ENCODE measurements around the gene RNF183. TPM values are rescaled to one million over a fixed set of nuclear protein-coding genes. Genes with fewer than 3 reads are reported as not detected.

The RNF183 gene
- polyA plus RNA-seq, 3 donors = not detected

DNA sequence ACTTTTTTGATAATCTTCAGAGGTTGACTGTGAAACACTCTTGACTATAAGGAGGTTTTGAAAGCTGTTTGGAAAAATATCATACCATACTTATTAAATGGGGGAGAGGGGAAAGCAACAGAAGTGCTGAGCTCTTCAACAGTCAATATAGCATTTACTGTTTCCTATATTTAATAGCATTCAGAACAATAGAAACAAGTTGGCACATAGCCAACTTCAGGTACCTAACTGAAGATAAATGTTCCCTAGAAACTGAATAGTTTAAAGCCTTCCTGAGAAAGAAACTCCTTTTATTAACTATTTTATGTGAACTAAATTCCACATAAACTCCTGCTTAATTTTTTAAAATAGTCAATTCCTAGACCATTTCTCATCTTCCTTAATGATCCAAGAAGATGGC, 55.5 kb downstream of the RNF183 start:
- peaks cover 0 to 2% of the 10 kb centered on the region in 2 donors for H3K36me3 ChIP-seq (replicated peaks in 1 of 2; ENCODE audit: control insufficient read depth in 1 of 2, insufficient read depth in 2 of 2, low read length in 2 of 2)
- no peak overlapping the region for H3K4me2 ChIP-seq (replicated peaks; ENCODE audit: extremely low read depth, low read length, poor library complexity, severe bottlenecking)
- H3K27ac Mint-ChIP-seq = no peak overlapping the region
- H3K4me1 ChIP-seq (ENCODE audit: control insufficient read depth in 1 of 2, insufficient read depth in 2 of 2, low read length in 2 of 2) = peaks cover 0 to 8% of the 10 kb centered on the region in 2 donors
- TF ChIP-seq, protein P1, sequence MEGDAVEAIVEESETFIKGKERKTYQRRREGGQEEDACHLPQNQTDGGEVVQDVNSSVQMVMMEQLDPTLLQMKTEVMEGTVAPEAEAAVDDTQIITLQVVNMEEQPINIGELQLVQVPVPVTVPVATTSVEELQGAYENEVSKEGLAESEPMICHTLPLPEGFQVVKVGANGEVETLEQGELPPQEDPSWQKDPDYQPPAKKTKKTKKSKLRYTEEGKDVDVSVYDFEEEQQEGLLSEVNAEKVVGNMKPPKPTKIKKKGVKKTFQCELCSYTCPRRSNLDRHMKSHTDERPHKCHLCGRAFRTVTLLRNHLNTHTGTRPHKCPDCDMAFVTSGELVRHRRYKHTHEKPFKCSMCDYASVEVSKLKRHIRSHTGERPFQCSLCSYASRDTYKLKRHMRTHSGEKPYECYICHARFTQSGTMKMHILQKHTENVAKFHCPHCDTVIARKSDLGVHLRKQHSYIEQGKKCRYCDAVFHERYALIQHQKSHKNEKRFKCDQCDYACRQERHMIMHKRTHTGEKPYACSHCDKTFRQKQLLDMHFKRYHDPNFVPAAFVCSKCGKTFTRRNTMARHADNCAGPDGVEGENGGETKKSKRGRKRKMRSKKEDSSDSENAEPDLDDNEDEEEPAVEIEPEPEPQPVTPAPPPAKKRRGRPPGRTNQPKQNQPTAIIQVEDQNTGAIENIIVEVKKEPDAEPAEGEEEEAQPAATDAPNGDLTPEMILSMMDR (IDR thresholded peaks at IDR 0.05) = no peak
- H3K9me3 Mint-ChIP-seq = peaks cover 0 to 8% (median 0%) of the 10 kb centered on the region in 7 donors
- peaks cover 8% of the 10 kb centered on the region for H3K79me2 ChIP-seq (ENCODE audit: insufficient read depth, low read length)
- H4K20me1 ChIP-seq (ENCODE audit: insufficient read depth, low read length) = peaks cover 25% of the 10 kb centered on the region
- H3K4me3 Mint-ChIP-seq = no peak overlapping the region
- H2AFZ ChIP-seq (ENCODE audit: insufficient read depth, low read depth, low read length, poor library complexity, severe bottlenecking) = no peak overlapping the region
- H3K9me3 ChIP-seq (replicated peaks in 1 of 2; ENCODE audit: control insufficient read depth in 1 of 2, insufficient read depth in 1 of 2, low read length in 2 of 2) = peaks cover 0 to 6% of the 10 kb centered on the region in 2 donors
- H3K27me3 ChIP-seq (ENCODE audit: control insufficient read depth in 2 of 2, insufficient read depth in 2 of 2, low read length in 2 of 2) = no peaks in the 10 kb centered on the region
- intact Hi-C loops (cut with micrococcal nuclease) = no loop called here
- peaks cover 8% of the 10 kb centered on the region for H3K4me1 Mint-ChIP-seq
- H3K9ac ChIP-seq (ENCODE audit: insufficient read depth, low read length, poor library complexity, severe bottlenecking) = no peak overlapping the region
- H3K27me3 Mint-ChIP-seq (ENCODE audit: low read depth in 3 of 3) = no peaks in the 10 kb centered on the region
- peaks cover 7 to 22% of the 10 kb centered on the region in 2 donors for H3K36me3 Mint-ChIP-seq
- H3K4me3 ChIP-seq (replicated peaks in 1 of 3; ENCODE audit: low read depth in 2 of 3, low read length in 3 of 3) = no peak overlapping the region
- H3K27ac ChIP-seq (ENCODE audit: low read depth in 1 of 2, low read length in 2 of 2) = no peak overlapping the region
- no peak for DNase-seq

Other genes starting within 250 kb of the RNF183 start
- under 1 TPM; 0.07 to 0.38 (median 0.13) TPM for gene ZFP37, start 246.7 kb downstream of the RNF183 start, polyA plus RNA-seq
- gene SLC31A2, start 152.4 kb downstream of the RNF183 start, polyA plus RNA-seq = 100 to 1,000 TPM in 2 of 3 donors, 10 to 100 TPM in 1; 82.9 to 247 (median 188) TPM
- gene FKBP15, start 82.1 kb downstream of the RNF183 start, polyA plus RNA-seq = 100 to 1,000 TPM in 1 of 3 donors, 10 to 100 TPM in 2; 32.3 to 120 (median 55.7) TPM
- 10 to 100 TPM; 20.4 to 49.0 (median 38.8) TPM for gene SLC31A1, start 81.8 kb downstream of the RNF183 start, polyA plus RNA-seq
- gene CDC26, start 27.8 kb downstream of the RNF183 start, polyA plus RNA-seq = 10 to 100 TPM; 17.9 to 87.8 (median 77.8) TPM
- 10 to 100 TPM; 13.0 to 23.8 (median 22.1) TPM for gene PRPF4, start 27.7 kb downstream of the RNF183 start, polyA plus RNA-seq
- under 1 TPM in 2 of 3 donors, not detected in 1; 0.05 to 0.11 TPM for gene WDR31, start 36.9 kb upstream of the RNF183 start, polyA plus RNA-seq
- under 1 TPM in 1 of 3 donors, not detected in 2; 0.16 TPM for gene BSPRY, start 46.2 kb upstream of the RNF183 start, polyA plus RNA-seq
- 10 to 100 TPM in 1 of 3 donors, 1 to 10 TPM in 2; 8.3 to 12.0 (median 9.2) TPM for gene HDHD3, start 73.6 kb upstream of the RNF183 start, polyA plus RNA-seq
- 10 to 100 TPM; 17.1 to 24.6 (median 20.9) TPM for gene ALAD, start 97.9 kb upstream of the RNF183 start, polyA plus RNA-seq
- gene POLE3, start 107.3 kb upstream of the RNF183 start, polyA plus RNA-seq = 100 to 1,000 TPM in 1 of 3 donors, 10 to 100 TPM in 2; 36.1 to 113 (median 92.1) TPM
- gene C9orf43, start 107.4 kb upstream of the RNF183 start, polyA plus RNA-seq = under 1 TPM in 1 of 3 donors, not detected in 2; 0.17 TPM
- gene RGS3, start 160.4 kb upstream of the RNF183 start, polyA plus RNA-seq = 10 to 100 TPM in 2 of 3 donors, 1 to 10 TPM in 1; 9.1 to 16.2 (median 15.8) TPM